K562 (cell line): Measurements from ENCODE around the gene ECM1. TPM values are rescaled to one million over a fixed set of nuclear protein-coding genes. Genes with fewer than 3 reads are reported as not detected.

Experiments used
- ARNT ChIP-seq, 2 experiments: fragments of 450-650 bp; IDR thresholded peaks; 2 replicates each; pipeline ENCODE4 v1.6.1; 2016; ENCODE audit warnings: mild to moderate bottlenecking in 1 of 2
- CXXC5 ChIP-seq: fragments of 250-450 bp; sonication (Bioruptor Pico); IDR thresholded peaks from 2 replicates; pipeline ENCODE4 v1.8.0; 2022; ENCODE audit warnings: inconsistent platforms, mild to moderate bottlenecking, moderate library complexity
- HDAC8 ChIP-seq: fragments of 450-650 bp; IDR thresholded peaks from 2 replicates; pipeline ENCODE4 v1.6.1; 2016; ENCODE audit warnings: mild to moderate bottlenecking, missing genetic modification characterization, moderate library complexity, missing compliant biosample characterization
- HNRNPH1 ChIP-seq: fragments of 200-400 bp; formaldehyde crosslinking; optimal IDR thresholded peaks from 2 replicates; pipeline ENCODE3; 2017; ENCODE audit warnings: low read depth, mild to moderate bottlenecking, low read length, moderate library complexity
- ID3 ChIP-seq, 2 experiments: fragments of 250-450 bp in 1 of 2; fragments of 450-650 bp in 1 of 2; sonication (Bioruptor Pico) in 1 of 2; IDR thresholded peaks; 2 replicates each; pipeline versions ENCODE4 v1.6.1 to v1.8.0; 2016 to 2021; ENCODE audit warnings: mild to moderate bottlenecking in 2 of 2, moderate library complexity in 2 of 2, missing compliant biosample characterization in 1 of 2, missing genetic modification characterization in 1 of 2
- JUNB ChIP-seq: fragments of 450-650 bp; formaldehyde crosslinking; conservative IDR thresholded peaks from 2 replicates; pipeline ENCODE4 v1.4.0; 2020; ENCODE audit warnings: mild to moderate bottlenecking
- LCOR ChIP-seq: sonication (generic); formaldehyde crosslinking; IDR thresholded peaks from 2 replicates; pipeline ENCODE4 v1.8.0; 2022; ENCODE audit warnings: mild to moderate bottlenecking, missing genetic modification reagents
- POU5F1 ChIP-seq: fragments of 150-350 bp; IDR thresholded peaks from 2 replicates; pipeline ENCODE4 v1.6.1; 2014; ENCODE audit warnings: borderline replicate concordance, low read length, low read depth, mild to moderate bottlenecking; ENCODE audit not compliant: partially characterized antibody
- RBBP5 ChIP-seq: fragments of 200-600 bp; sonication (generic); IDR thresholded peaks from 2 replicates; pipeline ENCODE4 v1.6.1; 2012; ENCODE audit warnings: borderline replicate concordance, mild to moderate bottlenecking, low read length, control low read depth, inconsistent platforms; ENCODE audit not compliant: insufficient read depth, poor library complexity, severe bottlenecking
- RHOXF2B ChIP-seq: fragments of 250-450 bp; sonication (Bioruptor Pico); conservative IDR thresholded peaks from 2 replicates; pipeline ENCODE4 v1.5.1; 2021
- ZFP91 ChIP-seq: sonication (generic); formaldehyde crosslinking; IDR thresholded peaks from 2 replicates; pipeline ENCODE4 v1.8.0; 2022; ENCODE audit warnings: mild to moderate bottlenecking, missing genetic modification reagents
- ZNF431 ChIP-seq: sonication (generic); formaldehyde crosslinking; IDR thresholded peaks from 2 replicates; pipeline ENCODE4 v1.8.0; 2022; ENCODE audit warnings: mild to moderate bottlenecking, missing genetic modification reagents
- polyA plus RNA-seq, 8 experiments: library from polyadenylated mRNA; depleted of rRNA in 4 of 8; stranded (reverse) in 5 of 8; unstranded in 3 of 8; fragments of >200 nt; fragmentation: Nextera tagmentation in 2 of 8; fragmentation: Illumina TruSeq in 1 of 8; extraction: Ambion mirVana in 2 of 8; extraction: Trizol in 1 of 8; gene quantifications; 2 replicates each; pipeline versions ENCODE4 v1.2.1 to v1.2.3, GENCODE V29; 2011 to 2014; ENCODE audit warnings: inconsistent platforms in 1 of 8, missing spikeins in 1 of 8
- total RNA-seq, 7 experiments: library from RNA; depleted of rRNA in 6 of 7; stranded (reverse); fragments of >200 nt in 6 of 7; fragmentation: Illumina TruSeq in 2 of 7; extraction: Trizol in 2 of 7; gene quantifications; 2 replicates each; pipeline versions ENCODE4 v1.2.1 to v1.2.3, GENCODE V29; 2011 to 2021; ENCODE audit warnings: low replicate concordance in 1 of 7
- TF ChIP-seq, protein P1 (sequence below): fragments of 250-450 bp; sonication (Bioruptor Pico); IDR thresholded peaks from 2 replicates; pipeline ENCODE4 v1.8.0; 2021; ENCODE audit warnings: moderate library complexity, mild to moderate bottlenecking, inconsistent platforms
- TF ChIP-seq, protein P2 (sequence below): fragments of 450-650 bp; IDR thresholded peaks from 2 replicates; pipeline ENCODE4 v1.6.1; 2017; ENCODE audit warnings: antibody characterized with exemption
- TF ChIP-seq, protein P3 (sequence below), 3 experiments: IDR thresholded peaks in 2 of 3; conservative IDR thresholded peaks in 1 of 3; 2 replicates each; pipeline ENCODE4 v1.5.1; 2011 to 2012; ENCODE audit warnings: low read length in 3 of 3, mild to moderate bottlenecking in 3 of 3, control low read depth in 2 of 3, improper control_type of control experiment in 1 of 3, inconsistent platforms in 1 of 3, low read depth in 1 of 3, mixed read lengths in 1 of 3, moderate library complexity in 1 of 3; ENCODE audit not compliant: insufficient read depth in 2 of 3
- TF ChIP-seq, protein P4 (sequence below): sonication (generic); formaldehyde crosslinking; IDR thresholded peaks from 2 replicates; pipeline ENCODE4 v1.8.0; 2022; ENCODE audit warnings: missing genetic modification reagents, mild to moderate bottlenecking, borderline replicate concordance

Gene ECM1
- total and polyA plus RNA-seq, 9 of the 15 experiments (the other 6 are each of a cell fraction or from before 2014, with no cell fraction given): 6.6 to 52.2 (median 12.8) TPM

GRCh38 chr1:150515328-150516049 is 7.6 kb downstream of the ECM1 start, which contains the start of gene FALEC (continued):
- TF ChIP-seq ID3 (CRISPR knock-in tag; IDR thresholded peaks at IDR 0.05): no peak
- TF ChIP-seq ID3 (tag; IDR thresholded peaks at IDR 0.05): no peak
- peak; percentile 33 for TF ChIP-seq POU5F1
- no peak for TF ChIP-seq JUNB (CRISPR knock-in tag)
- TF ChIP-seq ZNF431 (CRISPR knock-in tag): no peak
- TF ChIP-seq, protein P1, sequence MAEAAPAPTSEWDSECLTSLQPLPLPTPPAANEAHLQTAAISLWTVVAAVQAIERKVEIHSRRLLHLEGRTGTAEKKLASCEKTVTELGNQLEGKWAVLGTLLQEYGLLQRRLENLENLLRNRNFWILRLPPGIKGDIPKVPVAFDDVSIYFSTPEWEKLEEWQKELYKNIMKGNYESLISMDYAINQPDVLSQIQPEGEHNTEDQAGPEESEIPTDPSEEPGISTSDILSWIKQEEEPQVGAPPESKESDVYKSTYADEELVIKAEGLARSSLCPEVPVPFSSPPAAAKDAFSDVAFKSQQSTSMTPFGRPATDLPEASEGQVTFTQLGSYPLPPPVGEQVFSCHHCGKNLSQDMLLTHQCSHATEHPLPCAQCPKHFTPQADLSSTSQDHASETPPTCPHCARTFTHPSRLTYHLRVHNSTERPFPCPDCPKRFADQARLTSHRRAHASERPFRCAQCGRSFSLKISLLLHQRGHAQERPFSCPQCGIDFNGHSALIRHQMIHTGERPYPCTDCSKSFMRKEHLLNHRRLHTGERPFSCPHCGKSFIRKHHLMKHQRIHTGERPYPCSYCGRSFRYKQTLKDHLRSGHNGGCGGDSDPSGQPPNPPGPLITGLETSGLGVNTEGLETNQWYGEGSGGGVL (CRISPR knock-in tag): no peak
- TF ChIP-seq HNRNPH1: no peak
- TF ChIP-seq, protein P2, sequence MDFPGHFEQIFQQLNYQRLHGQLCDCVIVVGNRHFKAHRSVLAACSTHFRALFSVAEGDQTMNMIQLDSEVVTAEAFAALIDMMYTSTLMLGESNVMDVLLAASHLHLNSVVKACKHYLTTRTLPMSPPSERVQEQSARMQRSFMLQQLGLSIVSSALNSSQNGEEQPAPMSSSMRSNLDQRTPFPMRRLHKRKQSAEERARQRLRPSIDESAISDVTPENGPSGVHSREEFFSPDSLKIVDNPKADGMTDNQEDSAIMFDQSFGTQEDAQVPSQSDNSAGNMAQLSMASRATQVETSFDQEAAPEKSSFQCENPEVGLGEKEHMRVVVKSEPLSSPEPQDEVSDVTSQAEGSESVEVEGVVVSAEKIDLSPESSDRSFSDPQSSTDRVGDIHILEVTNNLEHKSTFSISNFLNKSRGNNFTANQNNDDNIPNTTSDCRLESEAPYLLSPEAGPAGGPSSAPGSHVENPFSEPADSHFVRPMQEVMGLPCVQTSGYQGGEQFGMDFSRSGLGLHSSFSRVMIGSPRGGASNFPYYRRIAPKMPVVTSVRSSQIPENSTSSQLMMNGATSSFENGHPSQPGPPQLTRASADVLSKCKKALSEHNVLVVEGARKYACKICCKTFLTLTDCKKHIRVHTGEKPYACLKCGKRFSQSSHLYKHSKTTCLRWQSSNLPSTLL: no peak
- TF ChIP-seq LCOR (CRISPR knock-in tag): peak; percentile 79; the same call in 1 of the 2 replicates
- TF ChIP-seq CXXC5 (CRISPR knock-in tag): peak; percentile 71
- TF ChIP-seq, protein P3, sequence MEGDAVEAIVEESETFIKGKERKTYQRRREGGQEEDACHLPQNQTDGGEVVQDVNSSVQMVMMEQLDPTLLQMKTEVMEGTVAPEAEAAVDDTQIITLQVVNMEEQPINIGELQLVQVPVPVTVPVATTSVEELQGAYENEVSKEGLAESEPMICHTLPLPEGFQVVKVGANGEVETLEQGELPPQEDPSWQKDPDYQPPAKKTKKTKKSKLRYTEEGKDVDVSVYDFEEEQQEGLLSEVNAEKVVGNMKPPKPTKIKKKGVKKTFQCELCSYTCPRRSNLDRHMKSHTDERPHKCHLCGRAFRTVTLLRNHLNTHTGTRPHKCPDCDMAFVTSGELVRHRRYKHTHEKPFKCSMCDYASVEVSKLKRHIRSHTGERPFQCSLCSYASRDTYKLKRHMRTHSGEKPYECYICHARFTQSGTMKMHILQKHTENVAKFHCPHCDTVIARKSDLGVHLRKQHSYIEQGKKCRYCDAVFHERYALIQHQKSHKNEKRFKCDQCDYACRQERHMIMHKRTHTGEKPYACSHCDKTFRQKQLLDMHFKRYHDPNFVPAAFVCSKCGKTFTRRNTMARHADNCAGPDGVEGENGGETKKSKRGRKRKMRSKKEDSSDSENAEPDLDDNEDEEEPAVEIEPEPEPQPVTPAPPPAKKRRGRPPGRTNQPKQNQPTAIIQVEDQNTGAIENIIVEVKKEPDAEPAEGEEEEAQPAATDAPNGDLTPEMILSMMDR (IDR thresholded peaks at IDR 0.05 in 2 of 3, conservative IDR thresholded peaks at IDR 0.05 in 1 of 3; ENCODE audit: insufficient read depth in 2 of 3, low read depth in 1 of 3, low read length in 3 of 3): no peak
- no peak for TF ChIP-seq ZFP91
- 0 out of 4 replicates have a peak, but pooled peaks of 1 of the 2 experiments have one; percentile 15 for TF ChIP-seq ARNT (IDR thresholded peaks at IDR 0.05)
- TF ChIP-seq, protein P4, sequence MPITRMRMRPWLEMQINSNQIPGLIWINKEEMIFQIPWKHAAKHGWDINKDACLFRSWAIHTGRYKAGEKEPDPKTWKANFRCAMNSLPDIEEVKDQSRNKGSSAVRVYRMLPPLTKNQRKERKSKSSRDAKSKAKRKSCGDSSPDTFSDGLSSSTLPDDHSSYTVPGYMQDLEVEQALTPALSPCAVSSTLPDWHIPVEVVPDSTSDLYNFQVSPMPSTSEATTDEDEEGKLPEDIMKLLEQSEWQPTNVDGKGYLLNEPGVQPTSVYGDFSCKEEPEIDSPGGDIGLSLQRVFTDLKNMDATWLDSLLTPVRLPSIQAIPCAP: no peak
- no peak for TF ChIP-seq RHOXF2B (CRISPR knock-in tag)
- TF ChIP-seq RBBP5: no peak
- TF ChIP-seq HDAC8: 0 out of 2 replicates have a peak, but pooled peaks have one; percentile 44
